ENCODE results near the gene WBP11.
A peak's percentile ranks its signal among the peaks of the same experiment; 100 is the strongest.

The WBP11 gene

GRCh38 chr12:14824012-14824634 is 20.8 kb upstream of the WBP11 start:
- no peak for DNase-seq (ENCODE audit: low spot score)

GRCh38 chr12:14814014-14814413 is 10.7 kb upstream of the WBP11 start, which contains the start of gene SMCO3:
Gene SMCO3 (minus strand): TSS chr12:14814182. CDS start chr12:14806680, 7,502 bp downstream.
- DNase-seq (ENCODE audit: low spot score) = no peak

GRCh38 chr12:14811486-14811885 is 8.2 kb upstream of the WBP11 start:
- DNase-seq (ENCODE audit: low spot score) = no peak

- DNase-seq (ENCODE audit: low spot score) = no peak
These were observed 7.7 kb upstream of the WBP11 start for GRCh38 chr12:14810953-14811483.

GRCh38 chr12:14810167-14810952 is 7.1 kb upstream of the WBP11 start:
- DNase-seq (ENCODE audit: low spot score) = no peak

GRCh38 chr12:14803830-14804160 is 517 bp upstream of the WBP11 start:
- DNase-seq (ENCODE audit: low spot score) = no peak

- no peak for DNase-seq (ENCODE audit: low spot score)
These were observed 612 bp downstream of the WBP11 start for GRCh38 chr12:14802721-14803010.

GRCh38 chr12:14802247-14802646 is 1.0 kb downstream of the WBP11 start:
- no peak for DNase-seq (ENCODE audit: low spot score)

- no peak for DNase-seq (ENCODE audit: low spot score)
These were observed 8.2 kb downstream of the WBP11 start for GRCh38 chr12:14795028-14795448.

- DNase-seq (ENCODE audit: low spot score) = no peak
These were observed 17.7 kb downstream of the WBP11 start for GRCh38 chr12:14785568-14785967.

GRCh38 chr12:14784471-14784870 is 18.8 kb downstream of the WBP11 start:
- no peak for DNase-seq (ENCODE audit: low spot score)

GRCh38 chr12:14782756-14783155 is 20.5 kb downstream of the WBP11 start:
- no peak for DNase-seq (ENCODE audit: low spot score)

GRCh38 chr12:14781563-14781962 is 21.7 kb downstream of the WBP11 start:
- DNase-seq (ENCODE audit: low spot score) = no peak

GRCh38 chr12:14780859-14781258 is 22.4 kb downstream of the WBP11 start:
- DNase-seq (ENCODE audit: low spot score) = no peak

- no peak for DNase-seq (ENCODE audit: low spot score)
These were observed 23.4 kb downstream of the WBP11 start for GRCh38 chr12:14779834-14780233.

GRCh38 chr12:14777271-14777670 is 26.0 kb downstream of the WBP11 start:
- DNase-seq (ENCODE audit: low spot score) = no peak

GRCh38 chr12:14776236-14776961 is 26.9 kb downstream of the WBP11 start:
- DNase-seq (ENCODE audit: low spot score) = no peak

- no peak for DNase-seq (ENCODE audit: low spot score)
These were observed 27.7 kb downstream of the WBP11 start for GRCh38 chr12:14775636-14775980.

GRCh38 chr12:14774906-14775635 is 28.2 kb downstream of the WBP11 start:
- DNase-seq (ENCODE audit: low spot score) = no peak

- peak; percentile 74 for DNase-seq (ENCODE audit: low spot score)
These were observed 29.0 kb downstream of the WBP11 start for GRCh38 chr12:14774074-14774905.

GRCh38 chr12:14773685-14774073 is 29.6 kb downstream of the WBP11 start:
- no peak for DNase-seq (ENCODE audit: low spot score)
